ENCODE results near the gene PERM1.
A peak's percentile ranks its signal among the peaks of the same experiment; 100 is the strongest.

PERM1 gene

DNA sequence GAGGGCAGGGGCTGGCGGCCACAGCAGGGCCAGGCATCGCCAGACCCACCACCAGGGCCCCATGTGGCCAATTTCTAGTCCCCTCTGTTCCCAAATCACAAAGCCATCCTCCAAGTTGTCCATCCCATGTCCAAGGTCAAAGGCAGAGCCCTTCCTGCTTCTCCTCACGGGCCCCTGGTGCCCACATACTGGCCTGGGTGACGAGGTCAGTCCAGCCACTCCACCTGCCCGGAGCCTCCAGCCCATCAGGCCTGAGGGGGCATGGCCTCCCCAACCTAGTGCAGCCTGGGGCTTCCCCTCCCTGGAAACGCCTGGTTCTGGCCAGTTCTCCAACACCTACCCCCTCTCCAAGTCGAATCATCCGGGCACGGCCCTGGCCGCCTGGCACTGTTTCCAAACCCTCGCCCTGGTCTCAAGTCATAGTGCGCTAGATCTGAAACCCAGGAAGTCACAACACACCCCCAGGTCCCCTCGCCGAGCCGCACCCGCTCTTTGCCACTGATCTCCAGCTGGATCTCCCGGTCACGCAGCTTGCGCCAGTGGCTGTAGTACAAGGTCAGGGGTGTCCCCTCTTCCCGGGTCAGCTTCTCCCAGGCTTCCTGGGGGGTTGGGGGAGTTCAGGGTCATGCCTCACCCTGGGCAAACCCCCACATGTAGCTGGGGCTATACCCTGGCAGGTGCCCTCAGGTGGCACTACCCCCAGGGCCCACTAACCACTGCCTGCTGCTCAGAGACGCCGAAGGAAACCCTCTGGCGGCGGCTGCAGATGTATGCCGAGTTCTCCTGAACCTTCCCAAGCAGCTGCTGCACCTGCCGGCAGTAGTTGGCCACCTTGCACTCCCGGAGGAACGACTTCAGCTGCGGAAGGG is 36.0 kb downstream of the PERM1 start:
- no peak for DNase-seq

DNA sequence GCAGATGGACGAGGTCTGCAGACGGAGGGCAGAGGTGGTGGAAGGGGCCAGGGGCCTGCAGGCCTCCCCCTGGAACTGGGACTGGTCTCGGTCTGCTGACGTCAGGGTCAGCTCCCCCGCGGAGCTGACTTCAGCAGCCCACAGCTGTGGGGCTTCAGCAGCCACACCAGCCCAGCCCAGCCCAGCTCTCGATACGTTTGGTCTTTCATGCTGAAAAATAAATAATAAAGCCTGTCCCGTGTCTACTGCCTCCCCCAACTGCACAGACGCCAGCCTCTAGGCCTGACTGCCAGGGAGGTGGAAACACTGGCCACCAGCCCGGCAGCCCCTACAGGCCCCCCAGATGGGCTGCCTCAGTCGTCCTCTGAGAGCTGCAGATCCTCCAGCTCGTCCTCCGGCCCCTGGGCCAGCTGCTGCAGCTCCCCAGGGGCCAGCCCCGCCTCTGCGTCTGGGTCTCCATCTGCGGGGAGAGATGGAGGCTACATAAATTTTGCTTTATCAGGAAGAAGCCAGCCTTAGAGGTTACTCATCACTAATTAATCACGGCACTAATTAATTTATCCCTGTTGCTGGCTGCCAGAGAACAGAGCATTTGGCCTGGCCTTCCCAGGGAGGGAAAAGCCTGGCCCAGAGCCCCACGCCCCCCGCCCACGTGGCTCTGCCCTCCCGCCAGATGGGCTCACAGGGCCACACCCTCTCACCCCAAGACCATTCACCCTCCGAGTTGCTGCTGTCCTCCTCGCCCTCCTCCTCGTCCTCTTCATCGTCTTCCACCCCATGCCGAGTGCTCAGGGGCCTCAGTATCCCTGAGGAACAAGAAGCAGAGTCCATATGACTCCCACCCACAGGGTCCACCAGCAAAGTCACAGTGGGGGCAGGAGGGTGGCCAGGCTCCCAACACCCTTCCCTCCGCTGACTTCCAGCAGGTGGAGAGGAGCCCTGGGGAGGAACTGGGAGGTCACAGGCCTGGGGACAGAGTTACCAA is 37.3 kb downstream of the PERM1 start:
- no peak for DNase-seq

- no peak for DNase-seq
Measured at GRCh38 chr1:943545-944340, 38.1 kb downstream of the PERM1 start.

GRCh38 chr1:942864-943533 is 38.9 kb downstream of the PERM1 start:
- DNase-seq = no peak

DNA sequence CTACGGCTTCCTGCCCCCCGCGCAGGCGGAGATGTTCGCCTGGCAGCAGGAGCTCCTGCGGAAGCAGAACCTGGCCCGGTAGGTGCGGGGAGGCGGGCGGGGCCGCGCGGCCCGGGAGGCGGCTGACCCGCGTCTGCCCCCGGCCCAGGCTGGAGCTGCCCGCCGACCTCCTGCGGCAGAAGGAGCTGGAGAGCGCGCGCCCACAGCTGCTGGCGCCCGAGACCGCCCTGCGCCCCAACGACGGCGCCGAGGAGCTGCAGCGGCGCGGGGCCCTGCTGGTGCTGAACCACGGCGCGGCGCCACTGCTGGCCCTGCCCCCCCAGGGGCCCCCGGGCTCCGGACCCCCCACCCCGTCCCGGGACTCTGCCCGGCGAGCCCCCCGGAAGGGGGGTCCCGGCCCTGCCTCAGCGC is 39.5 kb downstream of the PERM1 start:
- DNase-seq = no peak

DNA sequence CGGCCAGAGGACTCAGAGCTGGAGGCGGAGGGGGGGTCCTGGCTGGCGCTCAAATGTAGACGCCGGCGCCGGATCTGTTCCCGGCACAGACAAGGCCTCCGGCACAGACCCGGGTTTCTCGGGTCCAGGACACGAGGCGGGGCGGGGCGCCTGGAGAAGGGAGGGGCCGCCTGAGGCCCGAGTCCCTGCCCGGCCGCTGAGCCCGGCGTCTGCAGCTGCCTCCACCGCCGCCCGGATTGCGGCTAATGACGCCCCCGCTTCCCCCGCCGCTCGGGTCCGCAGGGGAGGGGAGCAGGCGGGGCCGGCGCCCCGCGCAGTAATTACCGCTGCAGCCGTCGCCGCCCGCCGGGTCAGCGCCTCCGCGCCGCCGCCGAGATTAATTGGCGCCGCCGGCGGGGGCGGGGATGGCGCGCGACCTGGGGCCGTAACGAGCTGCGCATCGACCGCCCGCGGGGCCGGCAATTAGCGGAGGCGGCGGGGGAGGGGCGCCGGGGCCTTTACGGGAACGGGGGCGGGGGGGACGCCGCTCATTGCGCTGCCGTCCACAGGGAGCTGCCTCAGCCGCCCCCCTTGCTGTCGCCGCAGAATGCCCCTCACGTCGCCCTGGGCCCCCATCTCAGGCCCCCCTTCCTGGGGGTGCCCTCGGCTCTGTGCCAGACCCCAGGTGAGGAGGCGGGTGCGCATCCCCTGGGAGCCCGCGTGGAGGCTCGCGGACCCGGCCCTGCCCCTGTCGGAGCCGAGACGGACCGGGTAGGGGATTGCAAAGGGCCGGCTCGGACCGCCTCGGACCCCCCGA is 40.1 kb downstream of the PERM1 start:
- peak; percentile 79 for DNase-seq

DNA sequence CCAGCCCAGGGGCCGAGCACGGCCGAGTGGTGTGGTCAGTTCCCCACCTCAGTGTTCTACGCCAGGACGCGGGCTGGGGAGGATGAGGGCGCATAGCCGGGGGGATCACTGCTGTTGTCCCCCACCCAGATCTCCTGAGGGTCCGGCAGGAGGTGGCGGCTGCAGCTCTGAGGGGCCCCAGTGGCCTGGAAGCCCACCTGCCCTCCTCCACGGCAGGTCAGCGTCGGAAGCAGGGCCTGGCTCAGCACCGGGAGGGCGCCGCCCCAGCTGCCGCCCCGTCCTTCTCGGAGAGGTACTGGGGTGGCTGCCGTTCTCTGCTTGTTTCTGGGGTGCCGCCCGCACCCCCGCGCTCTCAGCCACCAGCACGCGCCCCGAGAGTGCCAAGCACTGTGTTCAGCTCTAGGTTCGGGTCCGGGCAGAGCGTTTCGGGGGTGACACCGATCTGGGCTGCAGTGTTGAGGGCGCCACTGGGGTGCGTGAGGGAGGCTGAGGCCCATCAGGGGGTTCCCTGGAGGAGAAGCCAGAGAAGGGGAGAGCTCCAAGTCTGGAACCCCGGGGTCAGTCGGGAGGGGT is 40.8 kb downstream of the PERM1 start:
- no peak for DNase-seq

DNA sequence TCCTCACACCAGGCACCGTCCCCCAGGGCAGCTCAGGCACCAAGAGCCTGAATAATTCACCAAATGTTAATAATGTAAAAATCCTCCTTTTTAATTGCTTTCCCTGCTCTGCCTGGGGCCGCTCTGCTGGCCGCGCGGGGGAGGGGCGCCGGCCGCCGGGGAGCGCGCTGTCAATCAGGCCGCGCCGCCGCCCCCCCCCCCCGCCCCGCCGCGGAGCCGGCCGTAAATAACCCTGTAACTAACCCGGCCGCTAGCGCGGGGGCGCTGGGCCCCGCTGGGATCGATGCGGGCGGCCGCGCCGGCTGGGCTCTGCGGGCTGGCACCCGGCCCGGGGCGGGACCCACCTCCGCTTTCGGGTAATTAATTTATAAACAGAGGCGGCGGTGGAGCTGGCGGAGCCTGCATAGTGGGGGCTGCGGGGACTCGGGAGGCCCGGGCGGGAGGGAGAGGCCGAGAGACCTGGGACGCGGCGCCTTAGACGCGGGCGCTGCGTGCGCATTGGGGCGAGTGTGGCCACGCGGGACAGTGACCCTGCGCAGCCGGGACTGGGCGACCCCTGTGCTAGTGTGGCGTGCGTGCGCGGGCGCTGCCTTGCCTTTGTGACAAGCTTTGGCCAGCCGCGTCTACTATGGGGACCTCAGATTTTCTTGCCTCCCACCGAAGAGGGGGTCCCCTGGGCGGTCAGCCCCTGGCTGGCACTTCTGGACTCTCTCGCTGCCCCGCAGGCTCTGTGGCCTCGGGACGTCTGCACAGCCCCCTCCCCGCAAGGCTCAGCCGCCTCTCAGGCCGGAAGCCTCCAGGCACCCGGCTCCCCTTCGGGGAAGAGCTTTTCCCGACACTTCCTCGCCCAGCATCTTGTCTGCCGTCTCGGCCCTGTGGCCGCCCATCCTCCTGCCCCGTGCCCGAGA is 41.5 kb downstream of the PERM1 start:
- peak; percentile 78 for DNase-seq

DNA sequence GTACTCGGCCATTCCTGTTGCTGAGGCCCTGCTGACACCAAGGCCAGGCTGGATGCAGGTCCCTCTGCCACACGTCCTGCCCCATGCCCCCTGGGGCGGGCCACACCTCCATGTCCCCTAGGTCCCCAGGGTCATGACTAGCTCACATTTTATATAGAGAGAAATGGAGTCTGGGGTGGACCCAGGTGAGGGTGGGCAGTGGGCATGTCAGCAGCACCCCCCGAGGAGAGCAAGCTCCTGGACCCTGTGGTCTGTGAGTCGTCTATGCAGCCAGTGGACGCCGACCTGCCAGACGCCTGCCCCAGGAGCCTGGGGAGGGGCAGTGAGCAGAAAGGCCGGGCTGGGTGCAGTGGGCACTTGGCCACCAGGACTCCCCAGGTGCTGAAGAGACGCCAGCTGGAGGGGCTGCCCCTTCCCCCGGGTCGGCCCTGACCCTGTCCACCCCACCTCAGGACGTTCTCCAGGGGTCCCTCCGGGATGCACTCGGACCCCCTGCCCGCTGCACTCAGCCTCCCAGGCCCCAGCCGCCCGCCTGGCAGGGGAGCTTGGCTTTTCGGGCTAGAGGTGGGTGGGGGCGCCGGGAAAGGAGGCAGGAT is 42.3 kb downstream of the PERM1 start:
- DNase-seq = no peak

- no peak for DNase-seq
Measured at GRCh38 chr1:938711-939489, 43.0 kb downstream of the PERM1 start.

- no peak for DNase-seq
Measured at GRCh38 chr1:938088-938683, 43.7 kb downstream of the PERM1 start.

GRCh38 chr1:937521-937920 is 44.4 kb downstream of the PERM1 start:
- no peak for DNase-seq

DNA sequence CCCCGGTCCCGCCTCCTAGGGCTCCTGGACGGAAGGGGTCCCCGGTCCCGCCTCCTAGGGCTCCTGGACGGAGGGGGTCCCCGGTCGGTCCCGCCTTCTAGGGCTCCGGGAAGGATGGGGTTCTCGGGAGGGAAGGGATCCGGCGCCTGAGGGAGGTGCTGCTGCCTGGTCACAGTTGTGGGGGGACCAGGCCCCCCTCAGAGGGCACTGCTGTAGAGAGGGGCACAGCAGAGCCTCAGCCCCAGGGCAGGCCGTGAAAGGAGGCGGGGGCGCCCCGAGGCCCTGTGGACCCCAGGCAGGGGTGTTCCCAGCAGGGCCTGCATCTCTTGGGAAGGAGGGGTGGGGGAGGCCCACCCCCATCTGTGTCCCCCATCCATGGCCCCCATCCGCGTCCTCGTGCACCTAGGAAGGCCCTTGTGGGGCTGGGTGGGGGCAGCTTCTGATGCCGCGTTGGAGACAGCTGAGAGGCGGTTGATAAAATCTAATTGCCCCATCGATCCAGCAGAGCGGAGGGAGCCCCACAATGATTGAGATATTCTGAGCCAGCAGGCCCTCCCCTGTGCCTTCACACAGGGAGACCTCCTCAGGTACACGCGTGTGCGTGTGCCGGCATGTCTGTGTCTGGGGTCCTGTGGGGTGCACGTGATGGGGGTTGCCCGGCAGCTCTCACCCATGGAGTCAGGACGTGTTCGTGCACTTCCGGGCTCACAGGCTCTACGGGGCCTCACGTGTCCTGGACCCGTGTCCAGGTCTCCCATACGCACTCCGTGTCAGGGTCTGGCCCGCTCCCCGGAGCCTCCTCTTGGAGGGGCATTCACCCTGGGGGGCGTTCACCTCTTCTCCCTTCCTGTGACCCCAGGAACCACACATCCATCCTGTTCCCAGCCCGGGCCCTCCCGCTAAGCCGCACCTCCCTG is 45.3 kb downstream of the PERM1 start:
- no peak for DNase-seq

DNA sequence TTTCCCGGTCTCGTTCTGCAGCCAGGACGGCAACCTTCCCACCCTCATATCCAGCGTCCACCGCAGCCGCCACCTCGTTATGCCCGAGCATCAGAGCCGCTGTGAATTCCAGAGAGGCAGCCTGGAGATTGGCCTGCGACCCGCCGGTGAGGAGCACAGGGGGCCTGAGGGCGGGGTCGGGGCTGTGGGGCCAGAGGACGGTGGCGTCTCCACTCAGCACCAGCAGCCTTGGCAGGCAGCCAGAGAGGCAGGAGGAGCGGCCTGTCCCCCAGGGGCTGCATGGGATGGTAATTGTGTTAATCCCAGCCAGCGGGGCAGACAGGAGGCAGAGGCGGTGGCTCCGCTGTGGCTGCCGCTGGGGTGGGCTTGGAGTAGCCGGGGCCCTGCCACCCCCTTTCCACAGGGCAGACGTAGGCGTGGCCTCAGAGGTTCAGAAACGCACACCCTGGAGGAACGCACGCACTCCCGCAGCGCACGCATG is 46.1 kb downstream of the PERM1 start:
- DNase-seq = peak; percentile 84

GRCh38 chr1:934991-935750 is 46.7 kb downstream of the PERM1 start:
- no peak for DNase-seq

GRCh38 chr1:933603-933940 is 48.3 kb downstream of the PERM1 start:
- DNase-seq = no peak
